OCI-LY1 (cell line): Measurements from ENCODE around the gene NEUROD2.

Experiments
- H2AFZ ChIP-seq: fragments of 200-600 bp; sonication (generic), shearing (Covaris generic); 2 replicates; pipeline ENCODE4 v1.6.0; 2014; ENCODE audit warnings: antibody characterized with exemption, mild to moderate bottlenecking, low read length
- H3F3A ChIP-seq: fragments of 200-600 bp; sonication (generic), shearing (Covaris generic); 2 replicates; pipeline ENCODE4 v1.6.0; 2014; ENCODE audit warnings: mild to moderate bottlenecking, antibody characterized with exemption, low read length, moderate library complexity; ENCODE audit not compliant: insufficient read depth
- H3K27ac ChIP-seq: fragments of 200-600 bp; sonication (generic); 2 replicates; pipeline ENCODE4 v1.5.1; 2014; ENCODE audit warnings: low read length, mixed run types, mild to moderate bottlenecking, low read depth; ENCODE audit not compliant: poor library complexity, severe bottlenecking
- H3K27me3 ChIP-seq: fragments of 200-600 bp; sonication (generic); 2 replicates; pipeline ENCODE4 v1.6.0; 2014; ENCODE audit warnings: antibody characterized with exemption, mild to moderate bottlenecking, low read length, moderate library complexity; ENCODE audit not compliant: insufficient read depth
- H3K36me3 ChIP-seq: fragments of 200-600 bp; sonication (generic); 2 replicates; pipeline ENCODE4 v1.6.1; 2014; ENCODE audit warnings: mild to moderate bottlenecking, antibody characterized with exemption, low read length, moderate library complexity, mixed read lengths; ENCODE audit not compliant: insufficient read depth
- H3K4me1 ChIP-seq: fragments of 200-600 bp; sonication (generic); 2 replicates; pipeline ENCODE4 v1.5.1; 2014; ENCODE audit warnings: mild to moderate bottlenecking, low read length, moderate library complexity; ENCODE audit not compliant: insufficient read depth, severe bottlenecking
- H3K4me2 ChIP-seq: fragments of 200-600 bp; sonication (generic), shearing (Covaris generic); 2 replicates; pipeline ENCODE4 v1.6.1; 2014; ENCODE audit warnings: low read length
- H3K4me3 ChIP-seq: fragments of 200-600 bp; sonication (generic); 2 replicates; pipeline ENCODE4 v1.5.1; 2014; ENCODE audit warnings: low read length, low read depth, mild to moderate bottlenecking, mixed read lengths; ENCODE audit not compliant: poor library complexity, severe bottlenecking
- H3K79me2 ChIP-seq: fragments of 200-600 bp; shearing (Covaris generic); 2 replicates; pipeline ENCODE4 v1.6.1; 2016; ENCODE audit warnings: mixed run types, low read length, mixed read lengths; ENCODE audit not compliant: insufficient read depth
- H3K9ac ChIP-seq: fragments of 200-600 bp; sonication (generic), shearing (Covaris generic); 2 replicates; pipeline ENCODE4 v1.6.1; 2014; ENCODE audit warnings: mild to moderate bottlenecking, low read length, mixed read lengths
- H3K9me2 ChIP-seq: fragments of 200-600 bp; sonication (generic), shearing (Covaris generic); 2 replicates; pipeline ENCODE4 v1.6.1; 2014; ENCODE audit warnings: low read depth, mild to moderate bottlenecking, low read length, mixed read lengths
- H3K9me3 ChIP-seq: fragments of 200-600 bp; shearing (Covaris generic); 2 replicates; pipeline ENCODE4 v1.6.1; 2014; ENCODE audit warnings: low read length, mixed read lengths
- H4K20me1 ChIP-seq: fragments of 200-600 bp; sonication (generic), shearing (Covaris generic); 2 replicates; pipeline ENCODE4 v1.6.0; 2016; ENCODE audit warnings: mild to moderate bottlenecking, low read length; ENCODE audit not compliant: insufficient read depth
- CTCF ChIP-seq: fragments of 200-600 bp; sonication (generic), shearing (Covaris generic); IDR thresholded peaks from 2 replicates; pipeline ENCODE4 v1.5.1; 2017; ENCODE audit warnings: mild to moderate bottlenecking, antibody characterized with exemption, low read length, moderate library complexity, mixed read lengths
- EZH2 ChIP-seq: fragments of 200-600 bp; sonication (generic), shearing (Covaris generic); IDR thresholded peaks from 2 replicates; pipeline ENCODE4 v1.8.0; 2017; ENCODE audit warnings: borderline replicate concordance, mixed run types, mild to moderate bottlenecking, antibody characterized with exemption, low read length, moderate library complexity, mixed read lengths

The NEUROD2 gene

GRCh38 chr17:39600997-39601597 lies 6.6 kb downstream of the NEUROD2 start:
- Histone ChIP-seq H3K9me2 (no peaks in the 10 kb centered on the region), H3K9ac (no peak overlapping the region), H3K36me3 (no peaks in the 10 kb centered on the region), H3K27me3 (peaks cover 36% of the 10 kb centered on the region; the same call in 1 of the 2 replicates), H3K79me2 (no peaks in the 10 kb centered on the region), H3K27ac (no peak overlapping the region), H4K20me1 (no peaks in the 10 kb centered on the region), H3K4me1 (peaks cover 5% of the 10 kb centered on the region), H3K9me3 (no peaks in the 10 kb centered on the region), H3F3A (no peaks in the 10 kb centered on the region), H2AFZ (no peak overlapping the region), H3K4me2 (no peak overlapping the region), H3K4me3 (no peak overlapping the region)
- TF ChIP-seq EZH2 (no peak), CTCF (no peak)

GRCh38 chr17:39600288-39600996 lies 7.3 kb downstream of the NEUROD2 start:
- Histone ChIP-seq H3K9ac (no peak overlapping the region), H3F3A (no peaks in the 10 kb centered on the region), H2AFZ (no peak overlapping the region), H3K27me3 (peaks cover 36% of the 10 kb centered on the region; the same call in 1 of the 2 replicates), H3K79me2 (no peaks in the 10 kb centered on the region), H3K9me2 (no peaks in the 10 kb centered on the region), H3K4me3 (no peak overlapping the region), H3K4me1 (peaks cover 5% of the 10 kb centered on the region), H3K9me3 (no peaks in the 10 kb centered on the region), H3K27ac (no peak overlapping the region), H3K4me2 (no peak overlapping the region), H4K20me1 (no peaks in the 10 kb centered on the region), H3K36me3 (no peaks in the 10 kb centered on the region)
- TF ChIP-seq EZH2: no peak
- no peak for TF ChIP-seq CTCF

DNA sequence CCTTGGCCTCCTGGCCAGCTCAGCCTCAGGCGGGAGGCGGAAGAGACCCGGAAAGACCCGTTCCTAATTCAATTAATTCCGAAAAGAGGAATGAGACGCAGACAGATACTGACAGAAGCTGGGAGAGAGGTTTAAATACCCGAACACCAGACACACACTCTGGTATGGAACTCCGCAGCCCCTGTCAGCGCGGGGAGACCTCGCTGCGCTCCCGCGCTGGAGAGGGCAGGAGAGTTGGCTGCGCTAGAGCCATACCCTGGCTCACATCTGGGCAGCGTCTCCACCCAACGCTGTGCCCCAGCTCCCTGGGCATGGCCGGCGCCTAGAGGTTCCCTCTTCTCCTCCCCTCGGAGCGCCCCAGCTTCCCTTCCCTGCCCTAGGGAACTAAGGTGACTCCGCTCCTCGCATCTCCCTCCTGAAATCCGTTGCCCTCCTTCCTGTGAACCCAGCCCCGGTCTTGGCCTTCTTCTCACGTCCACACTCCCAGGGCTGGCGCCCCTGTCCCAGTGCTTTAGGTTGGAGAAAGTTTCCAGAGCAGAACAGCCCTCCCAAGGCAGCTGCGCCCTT lies 8.0 kb downstream of the NEUROD2 start:
- TF ChIP-seq CTCF (no peak), EZH2 (no peak)
- Histone ChIP-seq H3K9ac (no peak overlapping the region), H3K27me3 (peaks cover 35% of the 10 kb centered on the region; the same call in 1 of the 2 replicates), H3K36me3 (no peaks in the 10 kb centered on the region), H3F3A (no peaks in the 10 kb centered on the region), H3K4me3 (no peak overlapping the region), H2AFZ (no peak overlapping the region), H3K27ac (no peak overlapping the region), H3K4me2 (no peak overlapping the region), H3K9me3 (no peaks in the 10 kb centered on the region), H3K9me2 (no peaks in the 10 kb centered on the region), H4K20me1 (no peaks in the 10 kb centered on the region), H3K79me2 (no peaks in the 10 kb centered on the region), H3K4me1 (peaks cover 5% of the 10 kb centered on the region)
